Tibial nerve (tissue), 4 donors: ENCODE measurements around the gene C5orf15. TPM values are rescaled to one million over a fixed set of nuclear protein-coding genes. Genes with fewer than 3 reads are reported as not detected.
A peak's percentile ranks its signal among the peaks of the same experiment; 100 is the strongest.

Experiments used
- DNase-seq, 2 donors: peaks; one replicate each; pipeline ENCODE4 v3.0.0-alpha.2; 2019; ENCODE audit warnings: low spot score in 2 of 2
- H3K27ac ChIP-seq, 4 donors: fragments of 200-600 bp; sonication (generic) in 3 of 4; one replicate each; pipeline ENCODE4 v1.5.1; 2017 to 2019; ENCODE audit warnings: mild to moderate bottlenecking in 1 of 4
- H3K27me3 ChIP-seq, 2 donors: fragments of 200-600 bp; sonication (generic) in 1 of 2; one replicate each; pipeline versions ENCODE4 v1.5.1 to v1.6.0; 2017 to 2019
- H3K36me3 ChIP-seq, 3 donors: fragments of 200-600 bp; sonication (generic); one replicate each; pipeline ENCODE4 v1.5.1; 2018 to 2019
- H3K4me1 ChIP-seq, 4 donors: fragments of 200-600 bp; sonication (generic) in 3 of 4; one replicate each; pipeline ENCODE4 v1.5.1; 2017 to 2019
- H3K4me3 ChIP-seq, 4 donors: fragments of 200-600 bp; sonication (generic) in 3 of 4; one replicate each; pipeline ENCODE4 v1.5.1; 2017 to 2019; ENCODE audit warnings: mild to moderate bottlenecking in 1 of 4, moderate library complexity in 1 of 4
- H3K9me3 ChIP-seq, 4 donors: fragments of 200-600 bp; sonication (generic) in 3 of 4; one replicate each; pipeline ENCODE4 v1.5.1; 2017 to 2019
- EP300 ChIP-seq, 2 donors: sonication (generic); formaldehyde crosslinking; IDR thresholded peaks; one replicate each; pipeline ENCODE4 v1.6.1; 2017; ENCODE audit warnings: antibody characterized with exemption in 2 of 2, mild to moderate bottlenecking in 1 of 2
- POLR2A ChIP-seq, 2 donors: fragments of 450-650 bp; IDR thresholded peaks; one replicate each; pipeline ENCODE4 v1.6.1; 2017; ENCODE audit warnings: antibody characterized with exemption in 2 of 2, mild to moderate bottlenecking in 2 of 2, moderate library complexity in 2 of 2
- WGBS, 2 donors: methylation state at CpG; one replicate each; pipeline ENCODE4 v1.1.5; 2018; 5-methylcytosine and 5-hydroxymethylcytosine counted together
- total RNA-seq, 4 donors: library from RNA; depleted of rRNA; stranded (reverse); fragments of >200 nt; gene quantifications; one replicate each; pipeline ENCODE4 v1.1.0, GENCODE V29; 2016
- TF ChIP-seq, protein P1 (sequence below), 5 experiments: fragments of 200-600 bp in 3 of 5; fragments of 450-650 bp in 2 of 5; sonication (generic) in 3 of 5; IDR thresholded peaks; one replicate each; pipeline ENCODE4 v1.5.1; 2016 to 2019; ENCODE audit warnings: antibody characterized with exemption in 5 of 5, mild to moderate bottlenecking in 3 of 5, moderate library complexity in 2 of 5

Gene C5orf15
- total RNA-seq, 4 donors from 2014 or later: 27.6 to 34.3 (median 32.9) TPM

DNA sequence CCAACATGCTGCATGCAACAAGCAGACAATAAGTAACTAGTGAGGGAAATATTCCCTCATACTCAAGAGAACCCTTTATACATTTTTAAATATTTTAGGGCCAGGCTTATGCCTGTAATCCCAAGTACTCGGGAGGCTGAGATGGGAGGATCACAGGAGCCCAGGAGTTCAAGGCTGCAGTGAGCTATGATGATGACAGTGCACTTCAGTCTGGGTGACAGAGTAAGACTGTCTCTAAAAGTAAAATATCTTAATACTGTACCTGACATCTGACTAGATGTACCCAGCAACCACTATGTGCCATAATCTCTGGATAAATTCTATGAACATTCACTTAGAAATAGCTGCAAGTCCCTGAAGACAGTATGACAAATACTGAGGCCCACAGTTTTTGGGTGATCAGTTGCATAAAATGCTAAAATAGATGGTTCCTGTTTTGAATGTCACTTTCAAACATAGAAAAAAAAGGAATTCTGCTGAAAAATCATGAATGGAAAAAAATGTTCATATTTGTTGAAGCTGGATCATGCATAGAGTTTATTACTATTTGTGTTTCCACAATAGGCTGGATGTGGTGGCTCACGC, 2.0 kb upstream of the C5orf15 start:
- Histone ChIP-seq H3K9me3 (no peaks in the 10 kb centered on the region), H3K27ac (peak overlapping the region in 1 of 4 donors; percentile 96), H3K36me3 (peaks cover under 1 to 43% (median 5%) of the 10 kb centered on the region in 3 donors), H3K4me1 (peaks cover 0 to 34% (median 14%) of the 10 kb centered on the region in 4 donors), H3K27me3 (no peaks in the 10 kb centered on the region), H3K4me3 (no peak overlapping the region)
- 71 to 81% methylated on average over 2 of the region's 2 CpGs for WGBS, 2 donors
- no peak for DNase-seq
- TF ChIP-seq POLR2A (IDR thresholded peaks at IDR 0.05) (no peak), EP300 (IDR thresholded peaks at IDR 0.05) (no peak)
- TF ChIP-seq, protein P1, sequence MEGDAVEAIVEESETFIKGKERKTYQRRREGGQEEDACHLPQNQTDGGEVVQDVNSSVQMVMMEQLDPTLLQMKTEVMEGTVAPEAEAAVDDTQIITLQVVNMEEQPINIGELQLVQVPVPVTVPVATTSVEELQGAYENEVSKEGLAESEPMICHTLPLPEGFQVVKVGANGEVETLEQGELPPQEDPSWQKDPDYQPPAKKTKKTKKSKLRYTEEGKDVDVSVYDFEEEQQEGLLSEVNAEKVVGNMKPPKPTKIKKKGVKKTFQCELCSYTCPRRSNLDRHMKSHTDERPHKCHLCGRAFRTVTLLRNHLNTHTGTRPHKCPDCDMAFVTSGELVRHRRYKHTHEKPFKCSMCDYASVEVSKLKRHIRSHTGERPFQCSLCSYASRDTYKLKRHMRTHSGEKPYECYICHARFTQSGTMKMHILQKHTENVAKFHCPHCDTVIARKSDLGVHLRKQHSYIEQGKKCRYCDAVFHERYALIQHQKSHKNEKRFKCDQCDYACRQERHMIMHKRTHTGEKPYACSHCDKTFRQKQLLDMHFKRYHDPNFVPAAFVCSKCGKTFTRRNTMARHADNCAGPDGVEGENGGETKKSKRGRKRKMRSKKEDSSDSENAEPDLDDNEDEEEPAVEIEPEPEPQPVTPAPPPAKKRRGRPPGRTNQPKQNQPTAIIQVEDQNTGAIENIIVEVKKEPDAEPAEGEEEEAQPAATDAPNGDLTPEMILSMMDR (IDR thresholded peaks at IDR 0.05): no peak

DNA sequence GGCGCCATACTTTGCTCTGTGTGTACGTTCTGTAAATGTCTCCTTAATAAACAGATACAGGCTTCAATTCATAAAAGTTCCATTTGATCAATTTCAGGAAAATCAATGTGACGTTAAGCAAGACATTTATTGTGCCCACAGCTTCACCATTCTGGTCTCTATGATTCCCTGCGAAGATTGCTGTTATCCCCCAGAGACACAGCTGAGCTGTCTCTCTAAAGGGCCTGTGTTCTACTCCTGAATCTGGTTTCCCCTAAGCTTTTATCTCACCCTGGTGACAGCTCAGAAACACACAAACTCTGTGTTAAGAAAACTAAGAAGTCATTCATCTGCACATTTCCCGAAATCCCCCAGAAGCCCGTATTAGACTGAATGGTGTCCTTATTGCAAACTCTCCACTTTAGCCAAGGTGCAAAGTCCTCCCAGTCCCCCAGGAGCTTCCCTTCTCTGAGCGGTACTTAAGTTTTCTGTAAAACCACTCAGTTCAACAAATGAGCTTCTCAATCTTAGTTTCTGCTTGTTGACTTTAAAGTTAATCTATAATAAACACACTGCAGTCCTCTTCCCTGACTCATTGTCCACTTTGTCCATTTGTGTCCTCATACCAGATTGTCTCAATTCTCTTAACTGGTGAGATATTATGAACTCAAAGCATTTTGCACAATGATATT, 1.4 kb upstream of the C5orf15 start:
- H3K27me3 ChIP-seq: no peaks in the 10 kb centered on the region
- no peak for DNase-seq
- H3K4me1 ChIP-seq: peaks cover 0 to 35% (median 14%) of the 10 kb centered on the region in 4 donors
- peaks cover 0 to 37% (median 1%) of the 10 kb centered on the region in 3 donors for H3K36me3 ChIP-seq
- WGBS, 2 donors: 43 to 44% methylated on average over 7 of the region's 7 CpGs
- H3K4me3 ChIP-seq: peak overlapping the region in 1 of 4 donors; percentile 76
- no peaks in the 10 kb centered on the region for H3K9me3 ChIP-seq
- H3K27ac ChIP-seq: peak overlapping the region in 2 of 4 donors; percentile 96 to 98
- no peak for TF ChIP-seq POLR2A (IDR thresholded peaks at IDR 0.05)
- no peak for TF ChIP-seq EP300 (IDR thresholded peaks at IDR 0.05)
- TF ChIP-seq, protein P1 (IDR thresholded peaks at IDR 0.05): no peak

DNA sequence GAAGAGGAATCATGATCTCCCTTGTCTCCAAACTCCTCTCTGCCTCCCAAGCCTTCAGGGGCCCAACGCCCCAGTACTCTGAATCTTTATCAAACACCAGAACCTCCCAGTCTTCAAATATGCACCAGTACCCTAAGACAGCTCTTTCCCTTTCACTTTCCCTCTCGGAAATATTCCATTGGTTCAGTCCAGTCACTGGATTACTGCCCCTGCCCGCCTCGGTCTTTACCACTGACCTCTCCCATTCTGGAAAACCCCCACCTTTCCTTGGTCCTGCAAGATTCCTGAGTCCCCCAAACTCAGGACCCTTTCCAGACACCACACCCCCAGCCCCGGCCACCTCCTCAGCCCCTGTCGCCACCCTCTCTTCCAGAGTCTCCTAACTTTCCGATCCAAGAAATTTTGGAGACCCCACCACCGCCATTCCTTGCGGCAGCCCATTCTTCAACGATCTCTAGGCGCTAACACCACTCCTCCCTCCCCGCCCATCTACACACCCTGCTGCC, 674 bp downstream of the C5orf15 start:
- Histone ChIP-seq H3K9me3 (no peaks in the 10 kb centered on the region), H3K36me3 (peaks cover 0 to 20% (median 0%) of the 10 kb centered on the region in 3 donors), H3K27me3 (no peaks in the 10 kb centered on the region), H3K4me1 (peaks cover 0 to 48% (median 17%) of the 10 kb centered on the region in 4 donors), H3K27ac (peak overlapping the region; percentile 90 to 98 (median 96)), H3K4me3 (peak overlapping the region; percentile 76 to 82 (median 78))
- TF ChIP-seq EP300 (IDR thresholded peaks at IDR 0.05): no peak
- no peak for TF ChIP-seq POLR2A (IDR thresholded peaks at IDR 0.05)
- TF ChIP-seq, protein P1 (IDR thresholded peaks at IDR 0.05): no peak
- no peak for DNase-seq
- 1 to 3% methylated on average over 12 of the region's 12 CpGs for WGBS, 2 donors

DNA sequence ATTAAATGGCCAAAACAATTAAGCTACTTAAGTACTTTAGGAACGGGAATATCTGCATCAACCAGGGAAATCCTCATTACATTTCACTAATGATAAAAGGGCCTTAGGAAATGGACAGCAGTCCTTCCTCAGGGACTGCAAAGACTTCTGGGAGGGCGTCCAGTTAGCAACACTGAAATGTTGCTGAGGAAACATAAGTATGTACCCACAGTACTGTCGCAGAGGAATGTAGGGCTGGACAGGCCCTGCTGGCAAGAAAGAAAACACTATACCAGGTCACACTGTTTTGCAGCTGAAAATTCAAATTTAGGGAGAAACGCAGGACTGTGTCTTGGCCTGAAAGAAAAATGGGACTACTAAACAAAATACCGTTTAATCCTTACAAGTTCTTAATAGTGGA, 1.3 kb downstream of the C5orf15 start:
- Histone ChIP-seq H3K27me3 (no peaks in the 10 kb centered on the region), H3K4me3 (peak overlapping the region in 1 of 4 donors; percentile 81), H3K4me1 (peaks cover 0 to 50% (median 19%) of the 10 kb centered on the region in 4 donors), H3K36me3 (peaks cover 0 to 14% (median 0%) of the 10 kb centered on the region in 3 donors), H3K9me3 (no peaks in the 10 kb centered on the region), H3K27ac (peak overlapping the region in 3 of 4 donors; percentile 90 to 98 (median 96))
- WGBS, 2 donors: 48 to 58% methylated on average over 5 of the region's 5 CpGs
- TF ChIP-seq EP300 (IDR thresholded peaks at IDR 0.05): no peak
- TF ChIP-seq, protein P1 (IDR thresholded peaks at IDR 0.05): no peak
- TF ChIP-seq POLR2A (IDR thresholded peaks at IDR 0.05): no peak
- no peak for DNase-seq

DNA sequence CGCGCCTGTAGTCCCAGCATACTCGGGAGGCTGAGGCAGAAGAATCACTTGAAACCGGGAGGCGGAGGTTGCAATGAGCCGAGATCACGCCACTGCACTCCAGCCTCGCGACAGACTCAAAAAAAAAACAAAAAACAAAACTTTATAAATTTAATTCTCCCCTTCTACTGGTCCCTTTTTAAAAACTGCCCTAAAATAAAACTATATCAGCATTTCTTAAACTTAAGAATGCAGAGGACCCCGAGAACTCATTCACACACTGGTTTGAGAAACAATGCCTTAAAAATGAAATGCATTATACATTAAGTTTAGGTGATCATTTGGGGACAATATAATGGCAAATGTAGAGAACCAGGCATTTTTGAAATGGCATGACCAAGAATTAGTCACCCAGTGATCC, 2.3 kb downstream of the C5orf15 start:
- no peaks in the 10 kb centered on the region for H3K9me3 ChIP-seq
- no peaks in the 10 kb centered on the region for H3K27me3 ChIP-seq
- 93 to 98% methylated on average over 10 of the region's 10 CpGs for WGBS, 2 donors
- DNase-seq: no peak
- H3K4me1 ChIP-seq: peaks cover 0 to 50% (median 19%) of the 10 kb centered on the region in 4 donors
- TF ChIP-seq EP300 (IDR thresholded peaks at IDR 0.05): no peak
- TF ChIP-seq, protein P1 (IDR thresholded peaks at IDR 0.05): no peak
- no peak for TF ChIP-seq POLR2A (IDR thresholded peaks at IDR 0.05)
- H3K27ac ChIP-seq: no peak overlapping the region
- no peak overlapping the region for H3K4me3 ChIP-seq
- H3K36me3 ChIP-seq: peaks cover 0 to 7% (median 0%) of the 10 kb centered on the region in 3 donors
